CD4-positive, alpha-beta T cell (primary cell): ENCODE measurements around the gene EPHB1. TPM values are rescaled to one million over a fixed set of nuclear protein-coding genes. Genes with fewer than 3 reads are reported as not detected.

Source experiments
- ATAC-seq: fragments of 200-7000 bp; cut with Tn5 transposase; one replicate; pipeline ENCODE4 v1.10.0; 2022; ENCODE audit warnings: mild to moderate bottlenecking; ENCODE audit not compliant: poor library complexity
- CTCF ChIA-PET: fragments of 350-600 bp; sonication (Branson Sonifier 250); formaldehyde crosslinking; loops from one replicate; lab custom pipeline; 2021; ENCODE audit warnings: antibody characterized with exemption, inconsistent platforms; lab: Charles Lee
- POLR2A ChIA-PET: fragments of 350-600 bp; sonication (Branson Sonifier 250); formaldehyde crosslinking; loops from one replicate; lab custom pipeline; 2021; ENCODE audit warnings: antibody characterized with exemption, inconsistent platforms; lab: Charles Lee
- DNase-seq, 14 experiments: peaks; one replicate each; pipeline ENCODE4 v3.0.0-alpha.2; 2013 to 2020; ENCODE audit warnings: mixed read lengths in 2 of 14
- H3K27ac ChIP-seq, 2 donors: one replicate each; pipeline versions ENCODE4 v1.5.1 to v1.7.0; 2013; ENCODE audit warnings: low read length in 2 of 2, low read depth in 1 of 2, mild to moderate bottlenecking in 1 of 2
- H3K27me3 ChIP-seq, 2 experiments: 1 replicate in 1 of 2; 2 replicates in 1 of 2; pipeline versions ENCODE4 v1.6.1 to v1.7.0; 2013; ENCODE audit warnings: low read length in 2 of 2, control low read depth in 1 of 2, mild to moderate bottlenecking in 1 of 2, moderate library complexity in 1 of 2; ENCODE audit not compliant: insufficient read depth in 2 of 2, control insufficient read depth in 1 of 2
- H3K36me3 ChIP-seq: one replicate; pipeline ENCODE4 v1.6.1; 2013; ENCODE audit warnings: low read length, control low read depth; ENCODE audit not compliant: insufficient read depth
- H3K4me1 ChIP-seq: one replicate; pipeline ENCODE4 v1.6.1; 2013; ENCODE audit warnings: low read length, control low read depth; ENCODE audit not compliant: insufficient read depth
- H3K4me3 ChIP-seq: one replicate; pipeline ENCODE4 v1.5.1; 2013; ENCODE audit warnings: mild to moderate bottlenecking, low read length, moderate library complexity
- H3K9me3 ChIP-seq, 2 experiments: 1 replicate in 1 of 2; 2 replicates in 1 of 2; pipeline versions ENCODE4 v1.6.1 to v1.7.0; 2013; ENCODE audit warnings: low read length in 2 of 2, mild to moderate bottlenecking in 2 of 2, control low read depth in 1 of 2, moderate library complexity in 1 of 2; ENCODE audit not compliant: control insufficient read depth in 1 of 2, insufficient read depth in 1 of 2
- H3K27ac Mint-ChIP-seq: one replicate; pipeline ENCODE4 v1.8.0; 2020; ENCODE audit warnings: mixed read lengths
- H3K27me3 Mint-ChIP-seq: one replicate; pipeline ENCODE4 v1.8.0; 2021; ENCODE audit warnings: mixed read lengths
- H3K36me3 Mint-ChIP-seq: one replicate; pipeline ENCODE4 v1.8.0; 2021; ENCODE audit warnings: low read depth, mixed read lengths
- H3K4me1 Mint-ChIP-seq: one replicate; pipeline ENCODE4 v1.8.0; 2021; ENCODE audit warnings: low read depth, mixed read lengths
- H3K4me3 Mint-ChIP-seq: one replicate; pipeline ENCODE4 v1.8.0; 2020; ENCODE audit warnings: mild to moderate bottlenecking, mixed read lengths
- H3K9me3 Mint-ChIP-seq: one replicate; pipeline ENCODE4 v1.8.0; 2020; ENCODE audit warnings: mixed read lengths
- intact Hi-C, 2 experiments: fragments of 100-400 bp; cut with DNase I in 1 of 2; cut with micrococcal nuclease in 1 of 2; formaldehyde crosslinking; loops; one replicate each; pipeline versions ENCODE4 v1.15.1 to v1.9.0; 2023 to 2025; cut with DNase I, micrococcal nuclease
- total RNA-seq, 174 experiments: library from RNA in 2 of 174; stranded (reverse) in 2 of 174; gene quantifications; one replicate each; pipeline ENCODE4 v1.2.3 and lab custom pipeline; 2021 to 2026
- TF ChIP-seq, protein P1 (sequence below): fragments of 200-600 bp; IDR thresholded peaks from one replicate; pipeline ENCODE4 v1.8.0; 2022; ENCODE audit warnings: antibody characterized with exemption, mild to moderate bottlenecking

The EPHB1 gene
- total RNA-seq, 2 experiments from 2014 or later, result 0.08 to 0.49 TPM

- CTCF ChIA-PET, result no interaction called here
- ATAC-seq, result no peak
- DNase-seq, result no peak
- Mint-ChIP-seq H3K4me1 (no peaks in the 10 kb centered on the region), H3K27me3 (no peaks in the 10 kb centered on the region), H3K4me3 (no peak overlapping the region), H3K27ac (no peak overlapping the region), H3K36me3 (no peaks in the 10 kb centered on the region), H3K9me3 (peaks cover 1% of the 10 kb centered on the region)
- Histone ChIP-seq H3K4me3 (no peak overlapping the region), H3K4me1 (no peaks in the 10 kb centered on the region), H3K27me3 (peaks cover 0 to 2% of the 10 kb centered on the region in 2 experiments), H3K36me3 (no peaks in the 10 kb centered on the region), H3K27ac (no peak overlapping the region), H3K9me3 (peaks cover 0 to 3% of the 10 kb centered on the region in 2 experiments)
- intact Hi-C loops, result no loop called here
- TF ChIP-seq, protein P1, sequence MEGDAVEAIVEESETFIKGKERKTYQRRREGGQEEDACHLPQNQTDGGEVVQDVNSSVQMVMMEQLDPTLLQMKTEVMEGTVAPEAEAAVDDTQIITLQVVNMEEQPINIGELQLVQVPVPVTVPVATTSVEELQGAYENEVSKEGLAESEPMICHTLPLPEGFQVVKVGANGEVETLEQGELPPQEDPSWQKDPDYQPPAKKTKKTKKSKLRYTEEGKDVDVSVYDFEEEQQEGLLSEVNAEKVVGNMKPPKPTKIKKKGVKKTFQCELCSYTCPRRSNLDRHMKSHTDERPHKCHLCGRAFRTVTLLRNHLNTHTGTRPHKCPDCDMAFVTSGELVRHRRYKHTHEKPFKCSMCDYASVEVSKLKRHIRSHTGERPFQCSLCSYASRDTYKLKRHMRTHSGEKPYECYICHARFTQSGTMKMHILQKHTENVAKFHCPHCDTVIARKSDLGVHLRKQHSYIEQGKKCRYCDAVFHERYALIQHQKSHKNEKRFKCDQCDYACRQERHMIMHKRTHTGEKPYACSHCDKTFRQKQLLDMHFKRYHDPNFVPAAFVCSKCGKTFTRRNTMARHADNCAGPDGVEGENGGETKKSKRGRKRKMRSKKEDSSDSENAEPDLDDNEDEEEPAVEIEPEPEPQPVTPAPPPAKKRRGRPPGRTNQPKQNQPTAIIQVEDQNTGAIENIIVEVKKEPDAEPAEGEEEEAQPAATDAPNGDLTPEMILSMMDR, result no peak
- POLR2A ChIA-PET, result interaction anchor here (0.7 kb wide), 1 partner anchor 146 kb away, joined by 3 read pairs; no protein-coding TSS in a partner anchor
These were observed 395.6 kb downstream of the EPHB1 start for GRCh38 chr3:135190658-135191057.

GRCh38 chr3:135191708-135192107 lies 396.6 kb downstream of the EPHB1 start:
- no peak overlapping the region for H3K27ac ChIP-seq
- ATAC-seq, result no peak
- H3K4me3 ChIP-seq, result no peak overlapping the region
- peaks cover 0 to 2% of the 10 kb centered on the region in 2 experiments for H3K27me3 ChIP-seq
- no peaks in the 10 kb centered on the region for H3K4me1 Mint-ChIP-seq
- H3K4me1 ChIP-seq, result no peaks in the 10 kb centered on the region
- H3K9me3 ChIP-seq, result peaks cover 0 to 3% of the 10 kb centered on the region in 2 experiments
- ChIA-PET CTCF (no interaction called here), POLR2A (no interaction called here)
- no peaks in the 10 kb centered on the region for H3K36me3 ChIP-seq
- H3K36me3 Mint-ChIP-seq, result no peaks in the 10 kb centered on the region
- intact Hi-C loops, result no loop called here
- TF ChIP-seq, protein P1, result no peak
- H3K27me3 Mint-ChIP-seq, result no peaks in the 10 kb centered on the region
- H3K27ac Mint-ChIP-seq, result no peak overlapping the region
- peaks cover 1% of the 10 kb centered on the region for H3K9me3 Mint-ChIP-seq
- DNase-seq, result no peak
- H3K4me3 Mint-ChIP-seq, result no peak overlapping the region

DNA sequence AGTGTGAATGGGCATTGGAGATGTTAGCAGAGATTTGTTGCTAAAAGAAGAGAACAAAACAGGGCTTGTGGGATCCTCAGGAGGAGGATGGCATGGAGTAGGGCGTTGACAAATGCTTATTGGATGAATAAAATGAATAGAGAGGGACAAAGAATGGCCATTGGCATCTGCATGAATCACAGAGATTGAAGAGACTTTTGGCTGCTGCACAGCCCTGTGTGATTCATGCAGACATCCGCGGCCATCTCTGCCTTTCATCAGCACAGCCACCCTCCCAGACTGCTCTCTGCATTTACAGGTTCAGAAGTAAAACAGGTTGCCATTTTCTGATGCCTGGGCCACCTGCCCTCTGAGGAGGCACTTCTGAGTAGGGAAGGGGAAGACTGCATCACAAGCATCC lies 397.9 kb downstream of the EPHB1 start:
- Mint-ChIP-seq H3K27me3 (no peaks in the 10 kb centered on the region), H3K4me3 (no peak overlapping the region), H3K9me3 (peaks cover 1% of the 10 kb centered on the region), H3K36me3 (no peaks in the 10 kb centered on the region), H3K27ac (no peak overlapping the region), H3K4me1 (no peaks in the 10 kb centered on the region)
- POLR2A ChIA-PET, result no interaction called here
- Histone ChIP-seq H3K27ac (no peak overlapping the region), H3K9me3 (peaks cover 0 to 3% of the 10 kb centered on the region in 2 experiments), H3K27me3 (peaks cover 0 to 2% of the 10 kb centered on the region in 2 experiments), H3K36me3 (no peaks in the 10 kb centered on the region), H3K4me1 (no peaks in the 10 kb centered on the region), H3K4me3 (no peak overlapping the region)
- TF ChIP-seq, protein P1, result no peak
- intact Hi-C loops, result no loop called here
- no peak for ATAC-seq
- no peak for DNase-seq
- CTCF ChIA-PET, result no interaction called here
